Stimulated activated CD4-positive, alpha-beta T cell treated with anti-CD3 and anti-CD28 coated beads, Interleukin-15, amount 100 ng/mL, for 1 hour (primary cell): ENCODE results near the gene SUGT1.
"Not testable (repeated sequence)": the region's sequence is repeated elsewhere in the genome, so short reads cannot be mapped to it uniquely, and the experiment has no call there.

Source experiments
- DNase-seq, 2 donors: peaks; one replicate each; pipeline ENCODE4 v3.0.0-alpha.2; 2020; ENCODE audit warnings: low read depth in 1 of 2, low spot score in 1 of 2

SUGT1 gene

GRCh38 chr13:52665325-52665724 lies 12.7 kb downstream of the SUGT1 start:
- DNase-seq: no peak

- no peak for DNase-seq
Measured at GRCh38 chr13:52669677-52670076, 17.0 kb downstream of the SUGT1 start.

- DNase-seq: no peak
Measured at GRCh38 chr13:52670726-52671125, 18.1 kb downstream of the SUGT1 start.

- no peak for DNase-seq
Measured at GRCh38 chr13:52673465-52673864, 20.8 kb downstream of the SUGT1 start.

- no peak for DNase-seq
Measured at GRCh38 chr13:52677823-52678222, 25.2 kb downstream of the SUGT1 start.

- not testable (repeated sequence) for DNase-seq
Measured at GRCh38 chr13:52685806-52686205, 33.2 kb downstream of the SUGT1 start.

- DNase-seq: no peak
Measured at GRCh38 chr13:52686376-52686775, 33.7 kb downstream of the SUGT1 start.

- no peak for DNase-seq
Measured at GRCh38 chr13:52695856-52696255, 43.2 kb downstream of the SUGT1 start.

GRCh38 chr13:52696566-52696965 lies 43.9 kb downstream of the SUGT1 start:
- DNase-seq: no peak

GRCh38 chr13:52701728-52702465 lies 49.3 kb downstream of the SUGT1 start:
- DNase-seq: no peak

- no peak for DNase-seq
Measured at GRCh38 chr13:52703482-52703881, 50.8 kb downstream of the SUGT1 start.

- no peak for DNase-seq
Measured at GRCh38 chr13:52706081-52706480, 53.4 kb downstream of the SUGT1 start.

GRCh38 chr13:52707375-52707774 lies 54.7 kb downstream of the SUGT1 start:
- no peak for DNase-seq

- not testable (repeated sequence) for DNase-seq
Measured at GRCh38 chr13:52708266-52708665, 55.6 kb downstream of the SUGT1 start.

GRCh38 chr13:52711286-52711685 lies 58.6 kb downstream of the SUGT1 start:
- no peak for DNase-seq

GRCh38 chr13:52712385-52712784 lies 59.7 kb downstream of the SUGT1 start:
- no peak for DNase-seq

- DNase-seq: no peak
Measured at GRCh38 chr13:52713894-52714293, 61.3 kb downstream of the SUGT1 start.

- DNase-seq: not testable (repeated sequence)
Measured at GRCh38 chr13:52720904-52721303, 68.3 kb downstream of the SUGT1 start.

- not testable (repeated sequence) for DNase-seq
Measured at GRCh38 chr13:52721356-52721755, 68.7 kb downstream of the SUGT1 start.

GRCh38 chr13:52723181-52723580 lies 70.5 kb downstream of the SUGT1 start:
- DNase-seq: no peak

GRCh38 chr13:52725302-52725701 lies 72.7 kb downstream of the SUGT1 start:
- no peak for DNase-seq

GRCh38 chr13:52726258-52726657 lies 73.6 kb downstream of the SUGT1 start:
- no peak for DNase-seq

- no peak for DNase-seq
Measured at GRCh38 chr13:52734075-52734623, 81.5 kb downstream of the SUGT1 start.
